ENCODE measurements around the gene CHL1. TPM values are rescaled to one million over a fixed set of nuclear protein-coding genes. Genes with fewer than 3 reads are reported as not detected.

CHL1 gene
- total RNA-seq, 1 experiment from 2014 or later = not detected

DNA sequence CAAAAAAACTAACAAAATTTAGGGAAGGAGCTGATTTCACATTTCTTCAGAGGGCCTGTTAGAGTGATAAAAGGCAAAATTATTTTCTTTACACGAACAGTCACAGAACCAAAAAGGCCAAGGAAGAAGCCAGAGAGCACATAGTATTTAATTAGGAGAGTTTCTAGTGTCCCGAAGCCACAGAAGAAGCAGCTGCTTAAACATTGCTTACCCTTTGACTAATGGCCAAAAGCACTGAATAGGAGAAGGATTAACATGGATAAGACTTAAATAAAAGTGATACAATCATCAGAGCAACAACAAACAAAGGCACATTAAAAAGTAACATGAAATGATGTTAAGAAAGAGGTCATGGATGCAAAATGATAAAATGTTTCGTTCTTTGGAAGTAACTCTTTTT, 98.6 kb downstream of the CHL1 start:
- Histone ChIP-seq H3K9me3 (ENCODE audit: insufficient read depth, low read depth) (no peaks in the 10 kb centered on the region), H3K27ac (no peak overlapping the region), H3F3A (ENCODE audit: insufficient read depth, low read depth) (no peaks in the 10 kb centered on the region), H3K36me3 (ENCODE audit: low read depth) (no peaks in the 10 kb centered on the region), H2AFZ (no peak overlapping the region), H3K4me2 (no peak overlapping the region), H3K4me1 (replicated peaks; ENCODE audit: insufficient read depth) (no peaks in the 10 kb centered on the region), H3K4me3 (no peak overlapping the region), H3K27me3 (ENCODE audit: insufficient read depth, low read depth) (no peaks in the 10 kb centered on the region), H3K9me2 (ENCODE audit: insufficient read depth) (no peaks in the 10 kb centered on the region), H3K79me2 (ENCODE audit: low read depth) (no peaks in the 10 kb centered on the region), H4K20me1 (ENCODE audit: insufficient read depth) (no peaks in the 10 kb centered on the region)
- BruUV-seq (replicated peaks) = no TSS peak
- intact Hi-C loops (cut with micrococcal nuclease; ENCODE audit: unreplicated experiment) = no loop called here
- TF ChIP-seq EZH2 (IDR thresholded peaks at IDR 0.05; ENCODE audit: low read depth) = no peak
- TF ChIP-seq, protein P1, sequence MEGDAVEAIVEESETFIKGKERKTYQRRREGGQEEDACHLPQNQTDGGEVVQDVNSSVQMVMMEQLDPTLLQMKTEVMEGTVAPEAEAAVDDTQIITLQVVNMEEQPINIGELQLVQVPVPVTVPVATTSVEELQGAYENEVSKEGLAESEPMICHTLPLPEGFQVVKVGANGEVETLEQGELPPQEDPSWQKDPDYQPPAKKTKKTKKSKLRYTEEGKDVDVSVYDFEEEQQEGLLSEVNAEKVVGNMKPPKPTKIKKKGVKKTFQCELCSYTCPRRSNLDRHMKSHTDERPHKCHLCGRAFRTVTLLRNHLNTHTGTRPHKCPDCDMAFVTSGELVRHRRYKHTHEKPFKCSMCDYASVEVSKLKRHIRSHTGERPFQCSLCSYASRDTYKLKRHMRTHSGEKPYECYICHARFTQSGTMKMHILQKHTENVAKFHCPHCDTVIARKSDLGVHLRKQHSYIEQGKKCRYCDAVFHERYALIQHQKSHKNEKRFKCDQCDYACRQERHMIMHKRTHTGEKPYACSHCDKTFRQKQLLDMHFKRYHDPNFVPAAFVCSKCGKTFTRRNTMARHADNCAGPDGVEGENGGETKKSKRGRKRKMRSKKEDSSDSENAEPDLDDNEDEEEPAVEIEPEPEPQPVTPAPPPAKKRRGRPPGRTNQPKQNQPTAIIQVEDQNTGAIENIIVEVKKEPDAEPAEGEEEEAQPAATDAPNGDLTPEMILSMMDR (conservative IDR thresholded peaks at IDR 0.05) = no peak
- ChIA-PET POLR2A (ENCODE audit: unreplicated experiment) (no interaction called here), CTCF (no interaction called here)
- DNase-seq = no peak

GRCh38 chr3:297585-297984, 101.0 kb downstream of the CHL1 start:
- intact Hi-C loops (cut with micrococcal nuclease; ENCODE audit: unreplicated experiment) = no loop called here
- no peak for DNase-seq
- H3K4me2 ChIP-seq = no peak overlapping the region
- no peaks in the 10 kb centered on the region for H3K9me2 ChIP-seq (ENCODE audit: insufficient read depth)
- H3K36me3 ChIP-seq (ENCODE audit: low read depth) = no peaks in the 10 kb centered on the region
- no peak overlapping the region for H3K27ac ChIP-seq
- ChIA-PET CTCF (no interaction called here), POLR2A (ENCODE audit: unreplicated experiment) (no interaction called here)
- no peak overlapping the region for H3K4me3 ChIP-seq
- no peaks in the 10 kb centered on the region for H3K27me3 ChIP-seq (ENCODE audit: insufficient read depth, low read depth)
- no peak overlapping the region for H2AFZ ChIP-seq
- TF ChIP-seq, protein P1 (conservative IDR thresholded peaks at IDR 0.05) = no peak
- no peak for TF ChIP-seq EZH2 (IDR thresholded peaks at IDR 0.05; ENCODE audit: low read depth)
- H3K9me3 ChIP-seq (ENCODE audit: insufficient read depth, low read depth) = no peaks in the 10 kb centered on the region
- no peaks in the 10 kb centered on the region for H3F3A ChIP-seq (ENCODE audit: insufficient read depth, low read depth)
- H3K4me1 ChIP-seq (replicated peaks; ENCODE audit: insufficient read depth) = no peaks in the 10 kb centered on the region
- no TSS peak for BruUV-seq (replicated peaks)
- no peaks in the 10 kb centered on the region for H3K79me2 ChIP-seq (ENCODE audit: low read depth)
- H4K20me1 ChIP-seq (ENCODE audit: insufficient read depth) = no peaks in the 10 kb centered on the region

DNA sequence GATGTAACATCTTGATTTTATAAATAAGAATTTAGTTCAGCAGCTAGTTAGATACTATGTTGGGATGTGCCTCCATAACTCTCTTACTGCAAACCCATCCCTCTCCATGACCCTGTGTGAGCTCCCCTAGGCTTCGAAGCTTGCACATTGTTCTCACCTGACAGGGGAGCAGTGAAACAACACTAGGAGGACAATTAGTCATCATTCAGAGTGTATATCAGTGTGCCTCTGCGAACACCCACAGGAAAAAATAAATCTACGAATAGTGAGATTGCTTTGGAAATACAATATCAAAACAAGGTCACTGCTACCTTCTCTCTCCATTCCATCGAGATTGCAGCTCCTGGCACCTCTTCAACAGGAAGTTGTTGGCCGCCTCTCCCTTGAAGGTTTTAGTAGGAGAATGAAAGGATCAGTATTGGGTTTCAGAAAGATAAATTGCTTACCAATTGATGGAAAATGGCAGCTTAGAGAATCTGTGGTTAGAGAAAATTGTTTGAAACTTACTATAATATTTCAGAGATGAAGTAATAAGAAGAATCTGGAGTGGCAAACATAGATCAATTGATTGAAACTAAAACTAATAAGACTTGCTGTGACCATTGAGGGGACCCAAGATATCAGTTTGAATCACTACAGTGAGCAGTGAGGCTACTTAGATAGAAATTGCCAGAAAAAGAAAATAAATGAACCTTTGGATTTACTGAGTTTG, 103.2 kb downstream of the CHL1 start:
- no peaks in the 10 kb centered on the region for H3K27me3 ChIP-seq (ENCODE audit: insufficient read depth, low read depth)
- no peak overlapping the region for H3K4me2 ChIP-seq
- no peak overlapping the region for H3K4me3 ChIP-seq
- TF ChIP-seq EZH2 (IDR thresholded peaks at IDR 0.05; ENCODE audit: low read depth) = no peak
- TF ChIP-seq, protein P1 (conservative IDR thresholded peaks at IDR 0.05) = no peak
- intact Hi-C loops (cut with micrococcal nuclease; ENCODE audit: unreplicated experiment) = no loop called here
- ChIA-PET POLR2A (ENCODE audit: unreplicated experiment) (no interaction called here), CTCF (no interaction called here)
- H3F3A ChIP-seq (ENCODE audit: insufficient read depth, low read depth) = no peaks in the 10 kb centered on the region
- no peak overlapping the region for H2AFZ ChIP-seq
- no peaks in the 10 kb centered on the region for H3K4me1 ChIP-seq (replicated peaks; ENCODE audit: insufficient read depth)
- DNase-seq = no peak
- H3K79me2 ChIP-seq (ENCODE audit: low read depth) = no peaks in the 10 kb centered on the region
- H4K20me1 ChIP-seq (ENCODE audit: insufficient read depth) = no peaks in the 10 kb centered on the region
- H3K27ac ChIP-seq = no peak overlapping the region
- no peaks in the 10 kb centered on the region for H3K9me3 ChIP-seq (ENCODE audit: insufficient read depth, low read depth)
- no peaks in the 10 kb centered on the region for H3K9me2 ChIP-seq (ENCODE audit: insufficient read depth)
- no peaks in the 10 kb centered on the region for H3K36me3 ChIP-seq (ENCODE audit: low read depth)
- no TSS peak for BruUV-seq (replicated peaks)
